Right lobe of liver (tissue), 6 donors: ENCODE data around the gene ZFAND3. TPM values are rescaled to one million over a fixed set of nuclear protein-coding genes. Genes with fewer than 3 reads are reported as not detected.
A peak's percentile ranks its signal among the peaks of the same experiment; 100 is the strongest.

Source experiments
- ATAC-seq, 4 donors: fragments of 200-7000 bp; cut with Tn5 transposase; one replicate each; pipeline ENCODE4 v1.9.1; 2020; ENCODE audit warnings: mild to moderate bottlenecking in 4 of 4, moderate library complexity in 4 of 4
- DNase-seq, 3 donors: peaks; one replicate each; pipeline ENCODE4 v3.0.0-alpha.2; 2020
- H3K27ac ChIP-seq, 3 donors: fragments of 200-600 bp; one replicate each; pipeline ENCODE4 v1.8.0; 2022
- H3K27me3 ChIP-seq, 2 donors: fragments of 200-600 bp; one replicate each; pipeline ENCODE4 v1.8.0; 2022
- H3K36me3 ChIP-seq, 4 donors: fragments of 200-600 bp; sonication (generic) in 1 of 4; one replicate each; pipeline versions ENCODE4 v1.5.1 to v1.8.0; 2017 to 2022; ENCODE audit warnings: control low read depth in 1 of 4
- H3K4me1 ChIP-seq, 4 donors: fragments of 200-600 bp; sonication (generic) in 1 of 4; one replicate each; pipeline versions ENCODE4 v1.5.1 to v1.8.0; 2017 to 2022; ENCODE audit warnings: control low read depth in 1 of 4
- H3K4me3 ChIP-seq, 3 donors: fragments of 200-600 bp; one replicate each; pipeline ENCODE4 v1.8.0; 2022
- H3K9me3 ChIP-seq, 4 donors: fragments of 200-600 bp; sonication (generic) in 1 of 4; one replicate each; pipeline versions ENCODE4 v1.5.1 to v1.8.0; 2017 to 2022; ENCODE audit warnings: control low read depth in 1 of 4
- CTCF ChIP-seq, 4 donors: fragments of 200-600 bp in 3 of 4; fragments of 450-650 bp in 1 of 4; IDR thresholded peaks; one replicate each; pipeline versions ENCODE4 v1.5.1 to v1.8.0; 2016 to 2022; ENCODE audit warnings: antibody characterized with exemption in 4 of 4, mild to moderate bottlenecking in 2 of 4
- POLR2A ChIP-seq: fragments of 450-650 bp; IDR thresholded peaks from one replicate; pipeline ENCODE4 v1.6.1; 2017; ENCODE audit warnings: antibody characterized with exemption, mild to moderate bottlenecking
- WGBS: methylation state at CpG from one replicate; pipeline ENCODE4 v1.1.6; 2018; ENCODE audit warnings: low coverage, low lambda C conversion rate; ENCODE audit not compliant: insufficient coverage; ENCODE audit errors: missing lambda C conversion rate; 5-methylcytosine and 5-hydroxymethylcytosine counted together
- intact Hi-C, 2 donors: fragments of 100-400 bp; cut with DNase I; formaldehyde crosslinking; loops; one replicate each; pipeline versions ENCODE4 v1.11.2 to v1.14.1; 2022
- total RNA-seq, 6 experiments: library from RNA; depleted of rRNA in 2 of 6; stranded (reverse); fragments of >200 nt in 2 of 6; fragmentation: NEBNext Ultra II Directional in 3 of 6; extraction: Animal tissue kit (Norgen Biotek cat#: 25700) in 3 of 6; gene quantifications; one replicate each; pipeline versions ENCODE4 v1.1.0 to v1.2.4, GENCODE V29; 2016 to 2023
- donor health status: DM: no; HTN: yes; CAD: no.
- donor health status: DM: no; HTN: no; CAD: no.
- donor health status: DM: no; HTN: no; CAD: no.
- donor health status: DM: no; HTN: yes; CAD: no.
- donor health status: DM: no; HTN: yes; CAD: no.

ZFAND3 gene
- total RNA-seq, 6 experiments from 2014 or later = 43.1 to 66.5 (median 53.2) TPM

DNA sequence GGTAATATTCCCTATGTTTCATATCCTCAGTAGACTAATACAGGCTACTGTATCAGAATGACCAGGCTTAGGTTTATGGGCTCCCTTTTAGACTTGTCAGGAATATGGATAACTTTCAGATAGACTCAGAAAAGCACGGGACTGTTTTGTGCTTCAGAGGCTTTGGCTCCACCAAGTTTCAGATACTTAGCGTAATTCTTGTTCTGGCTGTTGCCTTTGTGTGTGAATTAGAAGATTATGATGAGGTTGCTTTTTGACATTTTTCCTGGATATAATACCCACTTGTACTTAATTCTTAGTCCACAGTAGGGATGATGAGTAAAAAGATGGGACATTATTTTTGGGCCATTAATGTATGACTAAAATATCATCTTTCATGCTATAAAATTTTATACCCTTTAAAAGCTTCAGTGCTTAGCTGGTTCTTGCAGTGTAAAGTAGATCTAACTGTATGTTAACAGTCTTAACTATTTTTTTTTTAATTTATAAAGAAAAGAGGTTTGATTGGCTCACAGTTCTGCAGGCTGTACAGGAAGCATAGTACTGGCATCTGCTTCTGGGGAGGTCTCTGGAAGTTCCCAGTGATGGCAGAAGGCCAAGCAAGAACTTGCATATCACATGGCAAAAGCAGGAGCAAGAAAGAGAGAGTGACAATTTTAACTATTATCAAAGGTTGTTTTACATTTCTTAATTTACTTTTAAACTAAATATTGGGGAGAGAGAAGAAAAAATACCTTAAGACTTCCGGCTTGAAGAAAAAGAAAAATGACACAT, 120.7 kb downstream of the ZFAND3 start:
- 82% methylated on average over 3 of the region's 3 CpGs for WGBS
- H3K36me3 ChIP-seq = no peaks in the 10 kb centered on the region
- peaks cover 0 to 13% (median 0%) of the 10 kb centered on the region in 4 donors for H3K4me1 ChIP-seq
- ATAC-seq (peak; percentile 49 to 73 (median 62)), DNase-seq (peak in 1 of 3 donors; percentile 59)
- H3K27ac ChIP-seq = no peak overlapping the region
- no peaks in the 10 kb centered on the region for H3K27me3 ChIP-seq
- no peak overlapping the region for H3K4me3 ChIP-seq
- TF ChIP-seq CTCF (IDR thresholded peaks at IDR 0.05) (no peak), POLR2A (no peak)
- intact Hi-C loops = no loop called here
- no peaks in the 10 kb centered on the region for H3K9me3 ChIP-seq

DNA sequence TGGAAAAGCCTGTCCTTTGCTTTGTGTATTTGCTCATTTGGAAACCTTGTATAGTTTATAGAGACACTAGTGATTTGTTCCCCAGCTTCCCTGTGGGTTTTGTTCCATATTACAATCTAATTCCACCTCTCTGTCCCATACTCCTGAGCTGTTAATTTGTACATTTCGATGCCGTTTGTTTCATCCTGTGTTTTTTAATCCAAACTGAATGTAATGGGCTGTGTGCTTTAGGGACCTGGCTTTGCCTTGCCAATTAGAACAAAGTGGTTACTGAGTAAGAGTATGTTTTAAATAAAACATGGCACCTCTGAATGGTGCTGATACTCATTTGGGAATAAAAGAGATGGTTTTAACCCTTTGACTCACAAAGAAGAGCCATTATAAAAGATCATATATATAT, 122.3 kb downstream of the ZFAND3 start:
- no peaks in the 10 kb centered on the region for H3K36me3 ChIP-seq
- H3K27me3 ChIP-seq = no peaks in the 10 kb centered on the region
- intact Hi-C loops = no loop called here
- H3K4me3 ChIP-seq = no peak overlapping the region
- H3K4me1 ChIP-seq = peaks cover 0 to 23% (median 2%) of the 10 kb centered on the region in 4 donors
- no peak overlapping the region for H3K27ac ChIP-seq
- ATAC-seq (no peak), DNase-seq (no peak)
- TF ChIP-seq POLR2A = no peak
- TF ChIP-seq CTCF (IDR thresholded peaks at IDR 0.05) = no peak
- no peaks in the 10 kb centered on the region for H3K9me3 ChIP-seq
- WGBS = 82% methylated on average over 2 of the region's 2 CpGs

GRCh38 chr6:37942606-37943376, 123.3 kb downstream of the ZFAND3 start:
- WGBS = 78% methylated on average over 3 of the region's 3 CpGs
- H3K36me3 ChIP-seq = no peaks in the 10 kb centered on the region
- TF ChIP-seq POLR2A (no peak), CTCF (IDR thresholded peaks at IDR 0.05) (no peak)
- intact Hi-C loops = no loop called here
- H3K4me1 ChIP-seq = peaks cover 0 to 31% (median 4%) of the 10 kb centered on the region in 4 donors
- H3K9me3 ChIP-seq = no peaks in the 10 kb centered on the region
- no peak overlapping the region for H3K4me3 ChIP-seq
- DNase-seq = no peak
- no peak overlapping the region for H3K27ac ChIP-seq
- H3K27me3 ChIP-seq = no peaks in the 10 kb centered on the region
- no peak for ATAC-seq

- Histone ChIP-seq H3K27me3 (no peaks in the 10 kb centered on the region), H3K4me3 (no peak overlapping the region), H3K4me1 (peaks cover 0 to 36% (median 4%) of the 10 kb centered on the region in 4 donors), H3K27ac (no peak overlapping the region), H3K36me3 (no peaks in the 10 kb centered on the region), H3K9me3 (no peaks in the 10 kb centered on the region)
- intact Hi-C loops = no loop called here
- DNase-seq (no peak), ATAC-seq (no peak)
- TF ChIP-seq POLR2A = no peak
- TF ChIP-seq CTCF (IDR thresholded peaks at IDR 0.05) = no peak
- 85% methylated on average over 1 of the region's 1 CpG for WGBS
Measured at GRCh38 chr6:37943436-37944058, 124.0 kb downstream of the ZFAND3 start.
